ENCODE results near the gene REM2.
A peak's percentile ranks its signal among the peaks of the same experiment; 100 is the strongest.

The REM2 gene

DNA sequence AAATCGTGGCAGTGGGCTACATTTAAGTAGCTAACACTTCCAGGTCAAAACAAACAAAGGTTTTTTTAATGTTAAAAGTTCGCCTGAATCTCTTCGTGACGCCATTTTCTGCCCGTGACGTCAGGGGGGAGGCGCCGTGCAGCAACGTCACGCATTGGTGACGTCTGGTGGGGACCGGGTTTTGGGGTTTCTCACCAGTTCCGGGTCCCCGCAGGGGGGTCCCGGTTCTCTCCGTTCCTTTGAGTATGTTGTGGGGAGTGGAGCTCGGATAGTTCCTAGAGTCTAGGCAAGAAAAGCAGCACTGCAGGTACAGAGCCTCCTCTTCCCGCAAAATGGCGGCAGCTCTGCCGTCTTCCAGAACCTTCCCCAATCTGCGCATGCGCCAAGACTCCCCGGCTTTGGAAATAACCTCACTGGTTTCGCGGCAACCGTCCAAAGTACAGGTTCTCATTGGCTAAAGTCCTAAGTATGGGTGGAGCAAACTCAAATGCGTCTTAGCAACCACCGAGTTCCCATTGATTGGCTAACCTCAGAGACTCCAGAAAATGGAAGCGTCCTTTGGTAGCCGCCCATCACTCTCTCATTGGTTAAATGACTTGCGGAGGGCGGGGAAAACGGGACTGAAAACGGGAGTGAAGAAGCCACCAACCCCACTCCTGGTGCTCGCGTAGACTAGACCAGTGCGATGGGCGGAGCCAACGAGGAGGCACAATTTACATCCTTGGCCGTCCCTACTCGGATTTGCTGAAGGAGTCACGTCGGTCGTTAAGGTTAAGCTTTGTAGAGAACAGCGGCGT, 36.0 kb downstream of the REM2 start, which contains the start of gene RBM23:
RBM23 (minus strand) TSS at position 346 of the 797 bp plus-strand sequence.
- peaks cover 40% of the 10 kb centered on the region for H3K79me2 ChIP-seq
- peak within 1 kb of the TSS; percentile 94 for H2AFZ ChIP-seq
- no peaks in the 10 kb centered on the region for H3K27me3 ChIP-seq (ENCODE audit: control insufficient read depth, insufficient read depth, low read length)
- TF ChIP-seq, protein P1, sequence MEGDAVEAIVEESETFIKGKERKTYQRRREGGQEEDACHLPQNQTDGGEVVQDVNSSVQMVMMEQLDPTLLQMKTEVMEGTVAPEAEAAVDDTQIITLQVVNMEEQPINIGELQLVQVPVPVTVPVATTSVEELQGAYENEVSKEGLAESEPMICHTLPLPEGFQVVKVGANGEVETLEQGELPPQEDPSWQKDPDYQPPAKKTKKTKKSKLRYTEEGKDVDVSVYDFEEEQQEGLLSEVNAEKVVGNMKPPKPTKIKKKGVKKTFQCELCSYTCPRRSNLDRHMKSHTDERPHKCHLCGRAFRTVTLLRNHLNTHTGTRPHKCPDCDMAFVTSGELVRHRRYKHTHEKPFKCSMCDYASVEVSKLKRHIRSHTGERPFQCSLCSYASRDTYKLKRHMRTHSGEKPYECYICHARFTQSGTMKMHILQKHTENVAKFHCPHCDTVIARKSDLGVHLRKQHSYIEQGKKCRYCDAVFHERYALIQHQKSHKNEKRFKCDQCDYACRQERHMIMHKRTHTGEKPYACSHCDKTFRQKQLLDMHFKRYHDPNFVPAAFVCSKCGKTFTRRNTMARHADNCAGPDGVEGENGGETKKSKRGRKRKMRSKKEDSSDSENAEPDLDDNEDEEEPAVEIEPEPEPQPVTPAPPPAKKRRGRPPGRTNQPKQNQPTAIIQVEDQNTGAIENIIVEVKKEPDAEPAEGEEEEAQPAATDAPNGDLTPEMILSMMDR (IDR thresholded peaks at IDR 0.05): no peak
- peak within 1 kb of the TSS; percentile 100 for H3K4me3 ChIP-seq (ENCODE audit: low read depth, low read length)
- H3K9me3 ChIP-seq (ENCODE audit: control insufficient read depth, low read length): no peaks in the 10 kb centered on the region
- H3K9ac ChIP-seq: peak within 1 kb of the TSS; percentile 74
- no peaks in the 10 kb centered on the region for H3K36me3 ChIP-seq (ENCODE audit: control insufficient read depth, insufficient read depth, low read length)
- H3K4me1 ChIP-seq: peaks cover 20% of the 10 kb centered on the region
- peak within 1 kb of the TSS; percentile 97 for H3K27ac ChIP-seq
- peak within 1 kb of the TSS; percentile 100 for H3K4me2 ChIP-seq (ENCODE audit: low read length)

DNA sequence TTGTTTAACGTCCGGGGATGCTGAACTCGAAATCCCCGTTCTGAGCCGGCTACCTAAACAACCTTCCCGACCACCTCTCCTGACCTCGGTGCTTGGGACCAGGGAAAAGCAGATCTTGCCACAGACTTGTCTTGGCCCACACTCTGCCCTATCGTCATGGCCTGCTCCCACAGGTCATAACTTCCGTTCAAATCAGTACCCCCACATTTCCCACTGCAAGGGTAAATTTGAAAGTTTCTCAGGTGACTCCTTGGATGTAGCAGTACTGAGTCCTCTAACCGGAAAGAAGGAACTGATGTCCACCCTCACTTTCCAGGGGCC, 36.5 kb downstream of the REM2 start:
- Histone ChIP-seq H2AFZ (peak overlapping the region; percentile 78), H3K9me3 (ENCODE audit: control insufficient read depth, low read length) (no peaks in the 10 kb centered on the region), H3K79me2 (peaks cover 36% of the 10 kb centered on the region), H3K4me3 (ENCODE audit: low read depth, low read length) (peak overlapping the region; percentile 100), H3K4me2 (ENCODE audit: low read length) (peak overlapping the region; percentile 79), H3K36me3 (ENCODE audit: control insufficient read depth, insufficient read depth, low read length) (no peaks in the 10 kb centered on the region), H3K27ac (peak overlapping the region; percentile 97), H3K27me3 (ENCODE audit: control insufficient read depth, insufficient read depth, low read length) (no peaks in the 10 kb centered on the region), H3K9ac (no peak overlapping the region), H3K4me1 (peaks cover 20% of the 10 kb centered on the region)
- TF ChIP-seq, protein P1 (IDR thresholded peaks at IDR 0.05): no peak

DNA sequence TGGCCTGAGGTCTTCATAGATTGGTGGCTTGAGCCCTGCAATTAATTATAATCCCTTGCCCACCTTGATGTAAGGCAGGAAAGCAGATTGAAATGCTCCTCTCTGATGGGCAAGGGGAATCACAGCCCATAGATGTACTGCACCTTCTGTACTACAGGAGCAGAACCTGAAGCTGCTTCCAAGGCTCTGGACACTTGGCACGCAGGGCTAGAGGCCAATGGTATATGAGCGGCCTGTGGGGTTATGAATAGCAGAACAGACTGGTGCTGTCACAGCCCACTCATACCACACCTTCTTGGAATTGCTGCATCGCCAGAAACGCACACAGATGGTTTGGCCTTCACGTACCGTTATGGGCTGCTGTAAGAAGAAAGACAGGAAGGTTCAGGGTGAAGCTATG, 37.7 kb downstream of the REM2 start:
- Histone ChIP-seq H3K4me3 (ENCODE audit: low read depth, low read length) (no peak overlapping the region), H3K4me2 (ENCODE audit: low read length) (no peak overlapping the region), H3K9me3 (ENCODE audit: control insufficient read depth, low read length) (no peaks in the 10 kb centered on the region), H3K4me1 (peaks cover 20% of the 10 kb centered on the region), H3K9ac (no peak overlapping the region), H3K79me2 (peaks cover 24% of the 10 kb centered on the region), H2AFZ (no peak overlapping the region), H3K27me3 (ENCODE audit: control insufficient read depth, insufficient read depth, low read length) (no peaks in the 10 kb centered on the region), H3K27ac (no peak overlapping the region), H3K36me3 (ENCODE audit: control insufficient read depth, insufficient read depth, low read length) (no peaks in the 10 kb centered on the region)
- TF ChIP-seq, protein P1 (IDR thresholded peaks at IDR 0.05): no peak

DNA sequence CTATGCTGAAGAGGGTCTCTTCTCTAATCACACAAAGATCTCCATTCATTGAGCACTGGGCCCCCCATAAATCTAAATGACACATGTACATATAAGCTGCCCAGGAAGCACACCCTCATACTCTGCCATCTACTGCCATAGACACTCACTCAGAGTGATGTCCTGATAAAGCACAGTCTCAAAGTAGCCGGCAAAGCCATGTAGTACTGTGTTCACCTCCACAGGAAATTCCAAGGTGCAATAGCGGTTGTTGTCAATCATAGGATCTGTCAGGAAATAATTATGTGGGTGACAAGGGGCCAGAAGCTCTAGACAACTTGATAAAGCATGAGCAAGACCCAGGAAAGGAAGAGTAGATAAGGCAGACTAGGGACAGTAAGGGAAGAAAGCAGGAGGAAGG, 39.3 kb downstream of the REM2 start:
- no peaks in the 10 kb centered on the region for H3K36me3 ChIP-seq (ENCODE audit: control insufficient read depth, insufficient read depth, low read length)
- H3K4me2 ChIP-seq (ENCODE audit: low read length): no peak overlapping the region

More for the DNA sequence above, 39.3 kb downstream of the REM2 start:
- Histone ChIP-seq H3K4me3 (ENCODE audit: low read depth, low read length) (no peak overlapping the region), H3K4me1 (peaks cover 9% of the 10 kb centered on the region), H3K27me3 (ENCODE audit: control insufficient read depth, insufficient read depth, low read length) (no peaks in the 10 kb centered on the region), H2AFZ (no peak overlapping the region), H3K79me2 (peaks cover 14% of the 10 kb centered on the region), H3K9ac (no peak overlapping the region), H3K27ac (no peak overlapping the region), H3K9me3 (ENCODE audit: control insufficient read depth, low read length) (no peaks in the 10 kb centered on the region)
- TF ChIP-seq, protein P1 (IDR thresholded peaks at IDR 0.05): no peak
